Right kidney (tissue), 9 donors: ENCODE measurements around the gene RASSF6.
A peak's percentile ranks its signal among the peaks of the same experiment; 100 is the strongest.
"Not testable (repeated sequence)": the region's sequence is repeated elsewhere in the genome, so short reads cannot be mapped to it uniquely, and the experiment has no call there.

ENCODE experiments used
- DNase-seq: peaks from one replicate; pipeline ENCODE4 v3.0.0-alpha.2; 2016
- long read RNA-seq, 8 donors: transcript quantifications; one replicate each; lab custom pipeline, GENCODE V29; 2026

Gene RASSF6
- long read RNA-seq, donor 1, full-length matches to known transcripts, result 2 of 2 reads
- long read RNA-seq, donor 1, partial matches to known transcripts, result 0 of 2 reads
- long read RNA-seq, donor 1, other reads (novel, unspliced or antisense), result 0 of 2 reads
- long read RNA-seq, donor 2, partial matches to known transcripts, result 0 of 1 reads
- long read RNA-seq, donor 2, other reads (novel, unspliced or antisense), result 0 of 1 reads
- long read RNA-seq, donor 3, result 0 reads
- long read RNA-seq, donor 4, result 0 reads
- long read RNA-seq, donor 5, full-length matches to known transcripts, result 5 of 5 reads
- long read RNA-seq, donor 5, partial matches to known transcripts, result 0 of 5 reads
- long read RNA-seq, donor 5, other reads (novel, unspliced or antisense), result 0 of 5 reads
- long read RNA-seq, donor 6, result 0 reads
- long read RNA-seq, donor 7, full-length matches to known transcripts, result 3 of 3 reads
- long read RNA-seq, donor 7, partial matches to known transcripts, result 0 of 3 reads
- long read RNA-seq, donor 7, other reads (novel, unspliced or antisense), result 0 of 3 reads
- long read RNA-seq, donor 8, full-length matches to known transcripts, result 4 of 4 reads
- long read RNA-seq, donor 8, partial matches to known transcripts, result 0 of 4 reads
- long read RNA-seq, donor 8, other reads (novel, unspliced or antisense), result 0 of 4 reads

DNA sequence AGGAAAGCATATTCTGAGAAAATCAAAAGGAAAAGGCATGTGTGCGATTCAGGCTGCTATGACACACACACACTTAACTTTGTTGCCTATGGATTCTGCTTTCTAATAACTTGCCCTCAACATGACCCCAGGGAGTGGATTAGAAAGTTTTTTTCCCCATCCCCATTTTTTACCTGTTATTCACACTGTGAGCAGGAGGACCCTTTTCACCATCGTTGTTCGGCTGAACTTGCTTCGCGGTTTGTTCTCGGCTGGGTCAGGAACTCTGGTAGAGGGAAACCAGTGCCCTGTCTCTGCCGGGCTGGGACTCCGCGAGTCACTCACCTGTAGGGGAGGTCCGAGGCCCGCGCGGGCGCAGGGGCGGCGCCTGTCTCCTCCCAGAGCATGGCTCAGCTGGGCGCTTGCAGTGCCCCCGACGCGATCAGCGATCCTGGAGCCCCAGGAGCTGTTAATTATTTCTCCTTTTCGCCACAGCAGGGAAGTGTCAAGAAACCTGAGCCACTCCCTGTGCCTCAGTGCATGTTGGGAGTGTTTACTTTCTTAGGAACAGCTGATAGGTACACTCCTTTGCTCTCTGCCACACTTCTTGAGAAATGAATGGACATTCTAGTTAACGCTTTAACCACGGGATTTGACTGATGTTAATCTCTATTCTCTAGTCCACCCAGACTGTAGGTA lies at the start of gene RASSF6:
TSS of gene RASSF6 (minus strand) at position 322 of the 678 bp plus-strand sequence. CDS start 8,641 bp downstream, outside the sequence.
- peak; percentile 67 for DNase-seq

- no peak for DNase-seq
These were observed 49.4 kb upstream of the RASSF6 start for GRCh38 chr4:73669410-73670183.

DNA sequence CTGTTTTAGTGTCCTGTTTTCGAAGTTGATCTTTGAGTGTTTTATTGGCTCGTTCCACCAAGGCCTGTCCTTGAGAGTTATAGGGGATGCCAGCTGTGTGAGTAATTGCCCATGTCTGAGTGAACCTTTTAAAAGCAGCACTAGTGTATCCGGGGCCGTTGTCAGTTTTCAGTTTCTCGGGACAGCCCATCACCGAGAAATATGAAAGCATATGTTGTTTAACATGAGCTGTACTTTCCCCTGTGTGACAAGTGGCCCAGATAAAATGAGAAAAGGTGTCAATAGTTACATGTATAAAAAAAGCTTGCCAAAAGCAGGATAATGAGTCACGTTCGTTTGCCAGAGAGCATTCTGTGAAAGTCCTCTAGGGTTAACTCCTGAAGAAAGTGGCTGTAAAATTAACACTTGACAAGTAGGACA lies 48.6 kb upstream of the RASSF6 start:
- peak; percentile 43 for DNase-seq

- DNase-seq, result not testable (repeated sequence)
These were observed 45.7 kb upstream of the RASSF6 start for GRCh38 chr4:73665924-73666323.

- DNase-seq, result no peak
These were observed 44.2 kb upstream of the RASSF6 start for GRCh38 chr4:73664470-73664869.

- DNase-seq, result no peak
These were observed 43.3 kb upstream of the RASSF6 start for GRCh38 chr4:73663576-73663975.

DNA sequence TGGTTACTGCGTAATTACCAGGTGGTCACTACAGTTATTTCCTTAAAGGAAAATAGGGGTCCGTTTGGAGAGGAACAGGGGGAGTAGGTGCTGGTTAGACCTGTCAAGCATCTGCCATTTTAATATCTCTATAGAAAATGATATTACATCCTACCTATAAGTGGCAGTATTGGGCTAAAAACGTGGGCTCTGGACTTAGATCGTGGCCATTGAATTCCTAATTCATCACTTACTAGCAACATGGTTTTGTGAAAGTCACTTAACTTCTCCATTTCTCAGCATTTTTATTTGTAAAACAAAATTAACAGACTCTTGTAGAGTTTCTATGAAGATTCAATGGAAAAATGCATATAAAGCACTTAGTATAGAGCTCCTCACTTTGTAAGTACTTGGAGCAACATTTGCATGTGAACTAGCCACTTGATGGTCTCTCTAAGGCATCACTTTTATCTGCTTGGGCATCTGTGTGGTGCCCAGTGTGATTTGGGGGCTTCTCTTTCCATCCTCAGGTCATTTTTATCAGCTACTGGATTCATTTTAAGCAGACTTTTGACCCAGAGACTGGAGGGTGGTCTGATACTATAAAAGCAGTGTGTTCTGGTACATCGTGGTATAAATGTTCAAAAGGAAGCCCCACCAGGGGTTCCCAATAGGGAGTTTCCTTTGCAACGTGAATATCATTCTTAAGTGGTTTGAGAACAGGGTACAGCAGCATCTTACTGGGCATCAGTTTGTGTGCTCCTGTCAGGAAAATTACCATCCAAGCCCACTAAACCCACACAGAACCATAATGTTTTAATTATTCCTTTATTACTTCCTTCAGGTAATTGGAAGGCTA lies 42.7 kb upstream of the RASSF6 start:
- DNase-seq, result no peak

- DNase-seq, result no peak
These were observed 41.4 kb upstream of the RASSF6 start for GRCh38 chr4:73661646-73662119.

DNA sequence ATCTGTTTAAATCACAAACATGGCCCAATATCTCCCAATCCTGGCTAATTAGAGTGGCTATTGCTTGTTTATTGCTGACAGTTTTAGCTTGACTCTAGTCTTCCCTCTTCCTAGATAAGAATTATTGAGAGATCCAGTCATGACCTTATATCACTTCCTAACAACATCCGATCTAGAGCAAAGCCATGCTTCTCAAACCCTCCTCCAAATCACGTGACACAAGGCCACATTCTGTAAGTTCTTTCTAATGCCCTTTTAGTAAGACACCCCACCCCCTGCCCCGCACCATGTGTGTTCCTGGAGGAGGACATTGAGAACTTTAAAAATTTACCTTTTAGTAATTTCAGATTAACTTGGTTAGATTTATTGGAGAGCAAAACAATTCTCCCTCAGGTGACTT lies 40.6 kb upstream of the RASSF6 start:
- DNase-seq, result no peak

DNA sequence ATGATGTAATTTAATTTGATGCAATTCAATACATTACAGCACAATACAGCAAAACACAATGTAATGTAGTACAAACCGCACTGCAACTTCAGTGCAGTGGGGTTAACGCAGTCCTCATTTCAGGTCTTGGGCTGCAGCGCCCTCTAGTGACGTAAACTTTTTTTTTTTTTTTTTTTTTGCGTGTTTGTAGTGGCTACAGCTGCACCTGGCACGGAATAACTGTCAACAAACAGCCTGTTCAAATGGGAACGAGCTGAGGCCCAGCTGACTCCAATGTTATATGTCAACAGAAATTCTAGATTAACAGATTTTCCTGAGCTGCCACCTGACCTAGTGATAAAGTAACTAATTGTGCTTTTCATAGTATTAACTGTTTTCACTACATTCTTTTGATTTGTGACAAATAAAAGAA lies 33.5 kb upstream of the RASSF6 start:
- DNase-seq, result peak; percentile 43

DNA sequence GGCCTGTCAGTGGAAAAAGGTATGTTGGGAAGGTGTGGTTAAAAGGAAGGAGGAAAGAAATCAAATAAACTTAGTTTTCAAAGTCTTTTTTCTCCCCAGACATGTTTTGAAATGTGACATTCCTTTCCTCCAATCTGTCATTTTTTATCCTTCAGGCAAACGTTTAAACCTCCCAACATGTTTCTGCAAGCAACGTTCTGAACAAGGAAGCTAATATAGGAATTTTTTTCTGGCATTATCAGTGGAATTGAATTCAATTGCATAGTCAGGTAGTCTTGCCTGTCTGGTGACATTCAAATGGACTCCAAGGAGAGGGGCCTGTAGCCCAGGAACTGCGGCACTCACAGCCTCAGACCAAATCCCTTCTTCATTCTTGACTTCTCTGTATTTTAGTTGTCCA lies 30.0 kb upstream of the RASSF6 start:
- no peak for DNase-seq

DNA sequence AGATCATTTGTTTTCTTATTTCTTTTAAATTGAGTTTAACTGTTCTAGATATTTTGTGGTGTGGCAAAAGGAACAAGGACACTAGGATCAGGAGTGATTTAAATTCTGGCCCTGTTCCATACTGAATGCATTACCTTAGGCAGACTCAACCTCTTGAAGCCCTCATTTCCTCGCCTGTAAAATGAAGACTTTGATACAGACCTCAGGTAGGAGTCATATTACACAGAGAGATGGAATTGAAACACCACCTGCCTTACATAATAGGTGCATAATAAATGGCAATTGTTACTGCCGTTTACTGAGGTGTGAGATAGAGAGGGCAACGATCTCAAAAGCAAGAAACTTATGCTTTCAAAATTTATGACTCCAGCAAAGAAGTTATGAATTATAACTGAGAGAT lies 28.2 kb upstream of the RASSF6 start:
- no peak for DNase-seq

DNA sequence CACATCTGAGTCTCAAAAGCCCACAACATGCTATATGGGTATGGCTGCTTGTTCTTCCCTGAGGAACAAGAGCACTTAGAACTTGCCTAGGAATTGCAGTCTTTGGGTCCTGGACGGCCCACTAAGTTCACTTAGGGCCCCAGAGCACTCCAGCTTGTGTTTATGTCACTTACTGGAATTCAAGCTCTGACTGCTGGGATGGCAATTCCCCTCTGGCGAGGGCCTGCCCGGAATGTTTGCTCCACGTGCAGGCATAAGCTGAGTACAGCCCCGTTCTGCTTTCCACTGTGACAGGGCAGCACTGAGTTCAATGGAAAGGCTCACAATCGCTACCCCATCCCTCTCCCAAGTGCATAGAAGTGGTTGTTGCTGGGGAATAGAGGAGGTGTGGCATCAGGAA lies 25.9 kb upstream of the RASSF6 start:
- no peak for DNase-seq

DNA sequence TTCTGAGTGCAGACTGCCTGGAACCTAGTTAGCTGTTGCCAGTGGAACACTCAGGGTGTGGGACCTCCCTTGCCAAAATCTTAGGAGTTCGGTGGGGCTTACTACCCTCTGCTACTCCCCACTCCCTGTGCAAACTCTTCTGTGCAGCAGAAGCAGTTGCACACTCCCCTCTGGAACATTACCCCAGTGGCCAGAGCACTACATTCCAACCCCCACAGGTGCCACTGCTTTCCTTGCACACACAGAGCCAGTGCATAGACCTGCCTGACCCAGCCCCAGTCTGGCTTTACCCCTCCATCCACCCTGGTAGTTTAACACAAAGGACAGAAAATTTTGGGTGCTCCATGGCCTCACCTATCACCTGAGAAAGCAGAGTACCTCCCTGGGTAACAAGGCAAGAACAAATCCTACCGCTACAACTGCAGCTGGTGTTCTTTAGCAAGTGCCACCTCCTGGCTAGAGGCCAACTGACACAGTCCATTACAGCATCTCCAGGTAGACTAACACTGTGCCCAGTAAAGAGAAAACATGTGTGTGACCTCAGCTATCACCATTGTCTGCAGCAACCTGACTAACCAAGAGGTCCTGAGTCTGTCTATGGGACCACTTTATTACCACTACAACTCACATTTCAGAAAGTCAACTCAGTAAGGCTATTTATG lies 11.5 kb upstream of the RASSF6 start:
- no peak for DNase-seq

GRCh38 chr4:73628834-73629233 lies 8.6 kb upstream of the RASSF6 start:
- DNase-seq, result not testable (repeated sequence)

DNA sequence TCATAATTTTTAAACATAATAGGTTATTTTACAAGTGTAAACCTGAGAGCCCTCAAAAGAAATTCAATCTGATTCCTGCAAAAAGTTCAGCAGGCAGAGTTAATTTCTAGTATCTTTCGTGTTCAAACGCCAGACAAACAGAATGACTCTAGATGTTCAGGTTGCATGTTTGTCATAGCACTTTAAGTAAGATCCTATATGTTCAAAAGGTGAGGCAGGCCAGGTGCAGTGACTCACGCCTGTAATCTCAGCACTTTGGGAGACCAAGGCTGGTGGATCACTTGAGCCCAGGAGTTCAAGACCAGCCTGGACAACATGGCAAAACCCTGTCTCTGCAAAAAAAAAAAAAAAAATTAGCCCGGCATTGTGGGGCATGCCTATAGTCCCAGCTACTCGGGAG lies 1.1 kb upstream of the RASSF6 start:
- no peak for DNase-seq

- no peak for DNase-seq
These were observed 890 bp downstream of the RASSF6 start for GRCh38 chr4:73619346-73619745.

DNA sequence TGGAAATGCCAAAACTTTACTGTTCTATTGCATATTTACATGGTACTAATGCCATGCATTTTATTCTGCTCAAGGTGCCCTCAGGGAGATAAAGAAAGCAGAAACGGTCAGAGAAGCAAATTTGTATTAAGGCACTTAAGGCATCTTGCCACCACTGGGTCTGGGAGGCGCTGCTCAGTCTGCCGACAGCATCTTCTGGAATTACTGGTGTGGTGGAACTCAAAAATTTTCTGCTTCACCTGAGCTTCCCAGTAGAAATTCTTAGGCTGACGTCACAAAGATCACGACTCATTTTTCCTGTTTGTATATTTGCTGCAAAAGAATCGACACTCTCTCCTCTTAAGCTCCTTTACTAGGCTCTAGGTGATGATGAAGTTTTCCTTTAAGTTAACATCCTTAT lies 3.0 kb downstream of the RASSF6 start:
- DNase-seq, result no peak

DNA sequence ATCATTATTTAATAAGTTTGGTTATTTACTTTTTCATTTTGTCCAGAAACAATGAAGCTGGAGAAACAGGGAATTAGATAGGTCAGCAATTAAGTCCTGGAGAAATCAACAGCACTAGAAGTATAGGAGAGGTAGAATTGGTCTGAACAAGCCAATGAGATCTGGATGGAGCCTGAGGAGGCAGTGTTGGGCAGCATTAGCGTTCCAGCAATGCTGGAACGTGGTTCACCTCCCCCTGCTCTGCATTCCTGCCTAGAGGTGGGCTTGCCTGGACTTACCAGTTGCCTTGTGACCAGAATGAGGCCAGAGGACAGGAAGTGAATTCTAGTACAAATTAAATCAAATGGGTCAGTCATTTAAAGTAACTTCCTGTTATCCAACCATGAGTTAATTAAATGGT lies 4.6 kb downstream of the RASSF6 start:
- no peak for DNase-seq

GRCh38 chr4:73614311-73614867 lies 5.8 kb downstream of the RASSF6 start:
- DNase-seq, result no peak
